ENCODE results near the gene PRKX. TPM values are rescaled to one million over a fixed set of nuclear protein-coding genes. Genes with fewer than 3 reads are reported as not detected.

PRKX gene
- total RNA-seq, 6 donors from 2014 or later = 10.0 to 43.7 (median 19.6) TPM

GRCh38 chrX:3679669-3680068, 33.8 kb downstream of the PRKX start:
- no peak for DNase-seq
- Histone ChIP-seq H3K4me1 (peaks cover 0 to 8% (median 5%) of the 10 kb centered on the region in 4 donors), H3K4me3 (no peak overlapping the region), H3K27ac (no peak overlapping the region), H3K9me3 (no peaks in the 10 kb centered on the region), H3K36me3 (no peaks in the 10 kb centered on the region), H3K27me3 (no peaks in the 10 kb centered on the region)
- ATAC-seq (ENCODE audit: low FRiP score in 2 of 2) = no peak
- no peak for TF ChIP-seq EP300 (IDR thresholded peaks at IDR 0.05)
- TF ChIP-seq POLR2AphosphoS5 (IDR thresholded peaks at IDR 0.05) = no peak
- no peak for TF ChIP-seq CTCF (IDR thresholded peaks at IDR 0.05)
- TF ChIP-seq POLR2A (IDR thresholded peaks at IDR 0.05) = no peak
- 80 to 94% methylated on average over 4 of the region's 4 CpGs for WGBS, 2 donors

GRCh38 chrX:3678328-3678727, 35.1 kb downstream of the PRKX start:
- WGBS, 2 donors = 51% methylated on average over 6 of the region's 6 CpGs
- DNase-seq = no peak
- no peak for ATAC-seq (ENCODE audit: low FRiP score in 2 of 2)
- Histone ChIP-seq H3K27me3 (no peaks in the 10 kb centered on the region), H3K27ac (no peak overlapping the region), H3K4me1 (peaks cover 0 to 8% (median 5%) of the 10 kb centered on the region in 4 donors), H3K4me3 (no peak overlapping the region), H3K36me3 (peaks cover 0 to 11% (median 2%) of the 10 kb centered on the region in 4 donors), H3K9me3 (no peaks in the 10 kb centered on the region)
- TF ChIP-seq POLR2AphosphoS5 (IDR thresholded peaks at IDR 0.05) = no peak
- TF ChIP-seq POLR2A (IDR thresholded peaks at IDR 0.05) = no peak
- TF ChIP-seq CTCF (IDR thresholded peaks at IDR 0.05) = no peak
- no peak for TF ChIP-seq EP300 (IDR thresholded peaks at IDR 0.05)

DNA sequence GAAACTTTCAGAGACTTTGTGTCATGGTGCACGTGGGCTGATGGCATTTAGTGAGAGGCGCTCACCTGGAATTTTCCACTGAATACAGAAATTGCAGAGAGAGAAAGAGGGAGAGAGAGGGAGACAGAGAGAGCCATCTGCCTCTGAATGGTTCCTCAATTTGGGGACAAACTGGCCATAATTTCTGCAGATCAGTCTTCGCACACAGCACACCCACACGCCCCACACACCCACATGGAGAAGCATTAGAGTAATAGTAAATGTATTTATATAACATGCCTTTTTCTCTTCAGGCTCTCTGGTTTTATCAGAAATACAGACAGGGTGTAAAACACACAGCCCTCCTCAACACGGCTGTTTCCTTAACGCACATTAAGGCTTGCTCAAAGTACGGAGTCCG, 38.6 kb downstream of the PRKX start:
- Histone ChIP-seq H3K4me3 (no peak overlapping the region), H3K27me3 (no peaks in the 10 kb centered on the region), H3K27ac (no peak overlapping the region), H3K36me3 (peaks cover 0 to 23% (median 10%) of the 10 kb centered on the region in 4 donors), H3K9me3 (no peaks in the 10 kb centered on the region), H3K4me1 (peaks cover 0 to 8% (median 5%) of the 10 kb centered on the region in 4 donors)
- 93 to 94% methylated on average over 8 of the region's 8 CpGs for WGBS, 2 donors
- DNase-seq (no peak), ATAC-seq (ENCODE audit: low FRiP score in 2 of 2) (no peak)
- TF ChIP-seq EP300 (IDR thresholded peaks at IDR 0.05) (no peak), CTCF (IDR thresholded peaks at IDR 0.05) (no peak), POLR2AphosphoS5 (IDR thresholded peaks at IDR 0.05) (no peak), POLR2A (IDR thresholded peaks at IDR 0.05) (no peak)

DNA sequence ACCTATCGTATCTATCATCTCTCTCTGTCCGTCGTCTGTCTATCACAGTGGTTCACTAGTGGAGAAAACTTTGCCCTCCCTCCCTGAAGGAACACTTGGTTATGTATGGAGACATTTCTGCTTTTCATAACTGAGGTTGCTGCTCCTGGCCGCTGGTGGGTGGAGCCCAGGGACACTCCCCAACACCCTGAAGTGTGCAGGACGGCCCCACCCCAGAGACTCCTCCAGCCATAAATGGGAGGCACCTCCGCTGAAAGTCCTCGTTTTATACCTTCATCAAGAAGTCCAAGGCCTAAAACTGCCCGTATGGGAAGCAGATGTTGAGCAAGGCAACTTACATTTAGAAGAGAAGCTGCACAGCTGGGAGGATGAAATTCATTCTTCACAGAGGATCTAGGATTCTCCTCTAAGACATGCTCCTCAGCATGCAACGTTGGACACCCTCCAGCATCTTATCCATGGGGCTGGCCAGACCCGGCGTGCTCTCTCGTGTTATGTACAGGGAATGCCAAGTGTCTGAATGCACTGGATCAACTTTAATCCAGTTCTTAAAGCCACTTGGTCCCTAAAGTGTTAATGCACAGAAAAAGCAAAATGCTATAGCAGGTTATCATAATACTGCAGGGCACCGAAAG, 43.5 kb downstream of the PRKX start:
- Histone ChIP-seq H3K4me1 (no peaks in the 10 kb centered on the region), H3K27ac (no peak overlapping the region), H3K27me3 (no peaks in the 10 kb centered on the region), H3K9me3 (no peaks in the 10 kb centered on the region), H3K36me3 (peaks cover 0 to 27% (median 13%) of the 10 kb centered on the region in 4 donors), H3K4me3 (no peak overlapping the region)
- DNase-seq = no peak
- WGBS, 2 donors = 88 to 98% methylated on average over 6 to 13 of the region's 13 CpGs
- no peak for TF ChIP-seq CTCF (IDR thresholded peaks at IDR 0.05)
- no peak for TF ChIP-seq POLR2AphosphoS5 (IDR thresholded peaks at IDR 0.05)
- TF ChIP-seq POLR2A (IDR thresholded peaks at IDR 0.05) = no peak
- no peak for TF ChIP-seq EP300 (IDR thresholded peaks at IDR 0.05)
- no peak for ATAC-seq (ENCODE audit: low FRiP score in 2 of 2)

GRCh38 chrX:3666975-3667374, 46.5 kb downstream of the PRKX start:
- ATAC-seq (ENCODE audit: low FRiP score in 2 of 2) (no peak), DNase-seq (no peak)
- H3K36me3 ChIP-seq = peaks cover 0 to 10% (median 4%) of the 10 kb centered on the region in 4 donors
- H3K4me1 ChIP-seq = no peaks in the 10 kb centered on the region
- TF ChIP-seq POLR2AphosphoS5 (IDR thresholded peaks at IDR 0.05) (no peak), CTCF (IDR thresholded peaks at IDR 0.05) (no peak), EP300 (IDR thresholded peaks at IDR 0.05) (no peak), POLR2A (IDR thresholded peaks at IDR 0.05) (no peak)
- H3K27me3 ChIP-seq = no peaks in the 10 kb centered on the region
- no peak overlapping the region for H3K4me3 ChIP-seq
- H3K9me3 ChIP-seq = no peaks in the 10 kb centered on the region
- WGBS, 2 donors = 82 to 88% methylated on average over 9 of the region's 9 CpGs
- no peak overlapping the region for H3K27ac ChIP-seq

All from upper lobe of left lung (tissue), 6 donors.